ENCODE results near the gene KCP.

The KCP gene

DNA sequence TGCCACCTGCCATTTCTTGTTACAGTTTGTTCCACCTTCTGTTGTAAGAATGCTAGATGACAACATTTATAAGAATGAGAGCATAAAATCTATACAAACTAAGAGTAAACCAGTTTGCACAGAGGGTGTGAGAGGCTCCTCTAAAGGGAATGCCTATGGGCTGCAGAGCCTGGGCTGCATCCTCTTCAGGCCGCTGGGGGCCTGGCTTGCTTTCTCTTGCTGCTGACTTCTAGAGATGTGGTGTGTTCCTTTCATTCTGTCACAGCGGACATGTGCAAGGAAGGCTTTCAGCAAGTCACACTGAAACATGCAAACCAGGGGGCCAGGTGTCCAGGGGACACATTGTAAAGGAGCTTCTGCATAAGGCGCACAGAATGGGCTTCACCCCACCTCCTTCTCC lies 55.0 kb downstream of the KCP start:
- no peaks in the 10 kb centered on the region for H3K4me1 ChIP-seq (ENCODE audit: insufficient read depth, low read length, poor library complexity, severe bottlenecking)
- no peaks in the 10 kb centered on the region for H3K27me3 ChIP-seq (ENCODE audit: insufficient read depth, low read length, poor library complexity, severe bottlenecking)
- TF ChIP-seq EZH2phosphoT487 (IDR thresholded peaks at IDR 0.05; ENCODE audit: borderline replicate concordance) = no peak
- no peaks in the 10 kb centered on the region for H4K20me1 ChIP-seq (ENCODE audit: insufficient read depth, low read length, poor library complexity, severe bottlenecking)
- no peaks in the 10 kb centered on the region for H3F3A ChIP-seq (ENCODE audit: low read depth)
- H3K4me2 ChIP-seq (ENCODE audit: low read depth, low read length, poor library complexity, severe bottlenecking) = no peak overlapping the region
- H3K9me3 ChIP-seq (ENCODE audit: insufficient read depth, low read depth, low read length) = no peaks in the 10 kb centered on the region
- H3K36me3 ChIP-seq (ENCODE audit: insufficient read depth, low read length) = no peaks in the 10 kb centered on the region
- H2AFZ ChIP-seq (ENCODE audit: low read length) = no peak overlapping the region
- H3K9ac ChIP-seq (ENCODE audit: low read depth, low read length, poor library complexity, severe bottlenecking) = no peak overlapping the region
- H3K4me3 ChIP-seq (ENCODE audit: low read length, poor library complexity, severe bottlenecking) = no peak overlapping the region
- no peaks in the 10 kb centered on the region for H3K79me2 ChIP-seq (ENCODE audit: insufficient read depth, low read length)
- no peaks in the 10 kb centered on the region for H3K9me2 ChIP-seq (replicated peaks; ENCODE audit: low read depth, low read length)

GRCh38 chr7:128854396-128854795 lies 56.1 kb downstream of the KCP start:
- Histone ChIP-seq H3K4me1 (ENCODE audit: insufficient read depth, low read length, poor library complexity, severe bottlenecking) (no peaks in the 10 kb centered on the region), H3K4me3 (ENCODE audit: low read length, poor library complexity, severe bottlenecking) (no peak overlapping the region), H2AFZ (ENCODE audit: low read length) (no peak overlapping the region), H3K9me3 (ENCODE audit: insufficient read depth, low read depth, low read length) (no peaks in the 10 kb centered on the region), H3K79me2 (ENCODE audit: insufficient read depth, low read length) (no peaks in the 10 kb centered on the region), H3K4me2 (ENCODE audit: low read depth, low read length, poor library complexity, severe bottlenecking) (no peak overlapping the region), H3K27me3 (ENCODE audit: insufficient read depth, low read length, poor library complexity, severe bottlenecking) (no peaks in the 10 kb centered on the region), H3K9me2 (replicated peaks; ENCODE audit: low read depth, low read length) (no peaks in the 10 kb centered on the region), H3K36me3 (ENCODE audit: insufficient read depth, low read length) (no peaks in the 10 kb centered on the region), H4K20me1 (ENCODE audit: insufficient read depth, low read length, poor library complexity, severe bottlenecking) (no peaks in the 10 kb centered on the region), H3K9ac (ENCODE audit: low read depth, low read length, poor library complexity, severe bottlenecking) (no peak overlapping the region), H3F3A (ENCODE audit: low read depth) (no peaks in the 10 kb centered on the region)
- no peak for TF ChIP-seq EZH2phosphoT487 (IDR thresholded peaks at IDR 0.05; ENCODE audit: borderline replicate concordance)
- TF ChIP-seq, protein P1, sequence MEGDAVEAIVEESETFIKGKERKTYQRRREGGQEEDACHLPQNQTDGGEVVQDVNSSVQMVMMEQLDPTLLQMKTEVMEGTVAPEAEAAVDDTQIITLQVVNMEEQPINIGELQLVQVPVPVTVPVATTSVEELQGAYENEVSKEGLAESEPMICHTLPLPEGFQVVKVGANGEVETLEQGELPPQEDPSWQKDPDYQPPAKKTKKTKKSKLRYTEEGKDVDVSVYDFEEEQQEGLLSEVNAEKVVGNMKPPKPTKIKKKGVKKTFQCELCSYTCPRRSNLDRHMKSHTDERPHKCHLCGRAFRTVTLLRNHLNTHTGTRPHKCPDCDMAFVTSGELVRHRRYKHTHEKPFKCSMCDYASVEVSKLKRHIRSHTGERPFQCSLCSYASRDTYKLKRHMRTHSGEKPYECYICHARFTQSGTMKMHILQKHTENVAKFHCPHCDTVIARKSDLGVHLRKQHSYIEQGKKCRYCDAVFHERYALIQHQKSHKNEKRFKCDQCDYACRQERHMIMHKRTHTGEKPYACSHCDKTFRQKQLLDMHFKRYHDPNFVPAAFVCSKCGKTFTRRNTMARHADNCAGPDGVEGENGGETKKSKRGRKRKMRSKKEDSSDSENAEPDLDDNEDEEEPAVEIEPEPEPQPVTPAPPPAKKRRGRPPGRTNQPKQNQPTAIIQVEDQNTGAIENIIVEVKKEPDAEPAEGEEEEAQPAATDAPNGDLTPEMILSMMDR (conservative IDR thresholded peaks at IDR 0.05; ENCODE audit: low read length) = no peak

- no peaks in the 10 kb centered on the region for H3K9me3 ChIP-seq (ENCODE audit: insufficient read depth, low read depth, low read length)
- H3K9me2 ChIP-seq (replicated peaks; ENCODE audit: low read depth, low read length) = no peaks in the 10 kb centered on the region
- no peaks in the 10 kb centered on the region for H3K36me3 ChIP-seq (ENCODE audit: insufficient read depth, low read length)
- no peak overlapping the region for H3K9ac ChIP-seq (ENCODE audit: low read depth, low read length, poor library complexity, severe bottlenecking)
- TF ChIP-seq, protein P1 (conservative IDR thresholded peaks at IDR 0.05; ENCODE audit: low read length) = no peak
- no peak for TF ChIP-seq EZH2phosphoT487 (IDR thresholded peaks at IDR 0.05; ENCODE audit: borderline replicate concordance)
- no peaks in the 10 kb centered on the region for H3K79me2 ChIP-seq (ENCODE audit: insufficient read depth, low read length)
- H3K27me3 ChIP-seq (ENCODE audit: insufficient read depth, low read length, poor library complexity, severe bottlenecking) = no peaks in the 10 kb centered on the region
- no peaks in the 10 kb centered on the region for H4K20me1 ChIP-seq (ENCODE audit: insufficient read depth, low read length, poor library complexity, severe bottlenecking)
- no peaks in the 10 kb centered on the region for H3F3A ChIP-seq (ENCODE audit: low read depth)
- H3K4me2 ChIP-seq (ENCODE audit: low read depth, low read length, poor library complexity, severe bottlenecking) = no peak overlapping the region
- H2AFZ ChIP-seq (ENCODE audit: low read length) = no peak overlapping the region
- no peaks in the 10 kb centered on the region for H3K4me1 ChIP-seq (ENCODE audit: insufficient read depth, low read length, poor library complexity, severe bottlenecking)
- no peak overlapping the region for H3K4me3 ChIP-seq (ENCODE audit: low read length, poor library complexity, severe bottlenecking)
Measured at GRCh38 chr7:128853799-128854198, 56.7 kb downstream of the KCP start.

- Histone ChIP-seq H3K9me3 (ENCODE audit: insufficient read depth, low read depth, low read length) (no peaks in the 10 kb centered on the region), H3F3A (ENCODE audit: low read depth) (no peaks in the 10 kb centered on the region), H3K9me2 (replicated peaks; ENCODE audit: low read depth, low read length) (no peaks in the 10 kb centered on the region), H4K20me1 (ENCODE audit: insufficient read depth, low read length, poor library complexity, severe bottlenecking) (no peaks in the 10 kb centered on the region), H3K27me3 (ENCODE audit: insufficient read depth, low read length, poor library complexity, severe bottlenecking) (no peaks in the 10 kb centered on the region), H3K4me1 (ENCODE audit: insufficient read depth, low read length, poor library complexity, severe bottlenecking) (no peaks in the 10 kb centered on the region), H3K36me3 (ENCODE audit: insufficient read depth, low read length) (no peaks in the 10 kb centered on the region), H3K4me3 (ENCODE audit: low read length, poor library complexity, severe bottlenecking) (no peak overlapping the region), H3K9ac (ENCODE audit: low read depth, low read length, poor library complexity, severe bottlenecking) (no peak overlapping the region), H3K4me2 (ENCODE audit: low read depth, low read length, poor library complexity, severe bottlenecking) (no peak overlapping the region), H2AFZ (ENCODE audit: low read length) (no peak overlapping the region), H3K79me2 (ENCODE audit: insufficient read depth, low read length) (no peaks in the 10 kb centered on the region)
- TF ChIP-seq EZH2phosphoT487 (IDR thresholded peaks at IDR 0.05; ENCODE audit: borderline replicate concordance) = no peak
- TF ChIP-seq, protein P1 (conservative IDR thresholded peaks at IDR 0.05; ENCODE audit: low read length) = no peak
Measured at GRCh38 chr7:128852537-128853254, 57.8 kb downstream of the KCP start.
